Measurements from ENCODE around the gene STRN4.
"Not testable (repeated sequence)": the region's sequence is repeated elsewhere in the genome, so short reads cannot be mapped to it uniquely, and the experiment has no call there.

Gene STRN4

DNA sequence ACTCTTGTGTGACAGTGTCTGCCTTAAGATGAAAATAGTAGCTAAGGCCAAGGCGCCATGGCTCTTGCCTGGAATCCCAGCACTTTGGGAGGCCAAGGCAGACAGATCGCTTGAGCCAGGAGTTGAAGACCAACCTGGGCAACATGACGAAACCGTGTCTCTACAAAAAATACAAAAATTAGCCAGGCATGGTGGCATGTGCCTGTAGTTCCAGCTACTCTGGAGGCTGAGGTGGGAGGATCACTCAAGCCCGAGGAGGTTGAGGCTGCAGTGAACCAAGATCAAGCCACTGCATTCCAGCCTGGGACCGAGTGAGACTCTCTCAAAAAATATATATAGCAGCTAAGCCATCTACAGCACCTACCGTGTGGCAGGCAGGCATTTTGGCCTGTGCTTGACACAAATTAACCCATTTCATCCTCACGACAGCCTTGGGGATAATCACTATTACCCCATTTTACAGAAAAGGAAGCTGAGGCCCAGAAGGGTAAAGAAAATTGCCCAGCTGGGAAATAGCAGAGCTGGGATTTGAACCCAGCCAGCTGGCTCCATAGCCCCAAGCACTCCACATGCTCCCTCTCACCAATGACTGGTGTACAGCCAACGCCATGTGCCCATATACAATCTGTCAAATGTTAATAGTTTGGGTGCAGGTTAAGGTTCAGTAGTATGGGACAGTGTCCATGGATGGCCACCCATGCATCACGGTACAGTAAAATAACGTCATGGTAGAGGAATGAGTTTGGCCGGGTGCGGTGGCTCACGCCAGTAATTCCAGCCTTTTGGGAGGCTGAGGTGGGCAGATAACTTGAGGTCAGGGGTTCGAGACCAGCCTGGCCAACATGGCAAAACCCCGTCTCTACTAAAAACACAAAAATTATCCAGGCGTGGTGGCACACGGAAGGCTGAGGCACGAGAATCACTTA, 39.1 kb upstream of the STRN4 start:
- Histone ChIP-seq H3K4me1 (ENCODE audit: control insufficient read depth, insufficient read depth, low read length) (peaks cover 13% of the 10 kb centered on the region), H3K36me3 (ENCODE audit: control insufficient read depth, insufficient read depth, low read length) (peaks cover 51% of the 10 kb centered on the region), H3K9ac (ENCODE audit: low read depth, low read length) (peak overlapping the region; percentile 91), H3K27me3 (ENCODE audit: control insufficient read depth, insufficient read depth, low read length) (no peaks in the 10 kb centered on the region), H3K27ac (ENCODE audit: low read depth, low read length) (peak overlapping the region; percentile 90), H3K9me3 (ENCODE audit: control insufficient read depth, insufficient read depth, low read length) (no peaks in the 10 kb centered on the region), H3K4me3 (ENCODE audit: low read depth, low read length) (peak overlapping the region; percentile 80)

DNA sequence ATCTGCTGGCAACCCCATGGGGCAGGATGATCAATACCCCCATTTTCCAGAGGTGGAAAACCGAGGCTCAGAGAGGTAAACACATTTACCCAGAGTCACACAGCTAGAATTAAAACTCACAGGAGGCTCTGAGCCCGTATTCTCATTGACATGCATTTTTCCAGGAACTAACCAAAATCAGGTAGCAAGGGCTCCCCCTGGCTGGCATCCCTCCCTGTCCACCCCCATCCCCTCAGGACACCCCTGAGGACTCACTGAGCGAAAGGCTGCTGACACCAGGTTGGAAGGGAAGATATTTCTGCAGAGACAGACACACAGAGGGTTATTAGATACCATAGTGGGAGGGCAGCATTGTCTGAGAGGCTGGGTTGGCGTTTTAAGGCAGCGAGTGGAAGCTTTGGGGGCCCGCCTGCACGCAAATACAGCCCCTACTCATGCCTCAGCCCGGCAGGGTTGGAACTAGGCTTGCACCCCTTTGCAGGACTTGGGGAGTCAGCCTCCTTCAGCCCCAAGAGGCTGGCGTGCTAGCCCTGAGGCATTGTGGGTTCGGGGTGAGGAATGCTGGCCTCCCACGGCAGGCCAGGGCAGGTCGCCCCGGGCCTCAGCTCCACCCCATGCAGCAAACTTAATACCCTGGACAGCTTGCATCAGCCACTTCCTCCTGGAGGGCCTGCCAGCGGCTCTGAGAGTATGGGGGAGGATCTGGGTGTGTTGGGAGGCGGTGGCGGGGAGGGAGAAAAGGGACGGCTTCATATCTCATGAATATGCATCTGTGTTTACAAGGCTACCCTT, 38.2 kb upstream of the STRN4 start:
- H3K9me3 ChIP-seq (ENCODE audit: control insufficient read depth, insufficient read depth, low read length): no peaks in the 10 kb centered on the region
- H3K27ac ChIP-seq (ENCODE audit: low read depth, low read length): peak overlapping the region; percentile 90
- H3K4me1 ChIP-seq (ENCODE audit: control insufficient read depth, insufficient read depth, low read length): peaks cover 13% of the 10 kb centered on the region
- peak overlapping the region; percentile 91 for H3K9ac ChIP-seq (ENCODE audit: low read depth, low read length)
- peak overlapping the region; percentile 80 for H3K4me3 ChIP-seq (ENCODE audit: low read depth, low read length)
- H3K36me3 ChIP-seq (ENCODE audit: control insufficient read depth, insufficient read depth, low read length): peaks cover 58% of the 10 kb centered on the region
- H3K27me3 ChIP-seq (ENCODE audit: control insufficient read depth, insufficient read depth, low read length): no peaks in the 10 kb centered on the region

DNA sequence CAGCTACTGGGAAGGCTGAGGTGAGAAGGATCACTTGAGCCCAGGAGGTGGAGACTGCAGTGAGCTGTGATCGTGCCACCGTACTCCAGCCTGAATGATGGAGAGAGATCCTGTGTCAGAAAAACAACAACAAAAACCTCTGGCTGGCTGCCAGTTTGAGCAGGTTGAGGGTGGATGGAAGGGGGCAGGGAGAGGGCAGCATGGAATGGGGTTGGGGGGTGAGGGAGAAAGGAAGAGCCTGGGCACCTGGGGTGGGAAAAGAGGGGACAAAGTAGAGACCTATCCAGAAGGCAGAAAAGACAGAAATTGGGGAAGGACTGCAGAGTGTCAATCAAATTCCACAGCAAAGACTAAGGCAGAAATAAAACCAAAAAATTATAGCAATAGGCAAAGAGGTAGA, 37.4 kb upstream of the STRN4 start:
- Histone ChIP-seq H3K4me3 (ENCODE audit: low read depth, low read length) (peak overlapping the region; percentile 80), H3K4me1 (ENCODE audit: control insufficient read depth, insufficient read depth, low read length) (peaks cover 13% of the 10 kb centered on the region), H3K9ac (ENCODE audit: low read depth, low read length) (no peak overlapping the region), H3K9me3 (ENCODE audit: control insufficient read depth, insufficient read depth, low read length) (no peaks in the 10 kb centered on the region), H3K36me3 (ENCODE audit: control insufficient read depth, insufficient read depth, low read length) (peaks cover 64% of the 10 kb centered on the region), H3K27me3 (ENCODE audit: control insufficient read depth, insufficient read depth, low read length) (no peaks in the 10 kb centered on the region), H3K27ac (ENCODE audit: low read depth, low read length) (peak overlapping the region; percentile 90)

DNA sequence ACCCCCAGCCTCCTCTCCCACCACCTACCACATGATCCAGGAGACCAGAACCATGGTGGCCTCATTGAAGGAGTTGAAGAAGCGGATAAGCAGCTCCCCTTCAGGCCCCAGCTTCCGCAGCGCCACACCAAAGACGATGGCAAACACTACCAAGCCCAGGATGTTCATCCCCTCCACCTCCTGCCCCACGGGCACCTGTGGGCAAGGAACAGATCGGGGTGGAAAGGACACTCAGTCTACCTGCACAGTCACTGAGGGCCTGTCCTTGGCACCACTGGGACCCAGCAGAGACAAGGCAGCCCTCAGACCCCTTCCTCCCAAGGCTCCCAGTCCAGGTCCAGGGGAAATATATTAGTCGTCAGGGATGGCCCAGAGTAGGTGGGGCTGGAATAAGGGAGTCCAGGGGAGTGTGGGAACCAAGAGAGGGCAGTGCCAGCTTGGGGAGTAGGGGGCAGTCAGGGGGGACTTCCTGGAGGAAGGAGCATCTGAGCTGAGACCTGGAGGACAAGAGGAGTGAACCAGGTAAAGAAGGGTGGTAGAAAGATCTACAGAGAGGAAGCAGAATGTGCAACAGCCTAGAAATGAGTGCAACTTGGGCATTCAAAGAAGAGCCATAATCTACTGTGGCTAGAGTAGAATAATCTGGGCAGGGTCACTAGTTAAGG, 36.2 kb upstream of the STRN4 start:
- no peak overlapping the region for H3K4me3 ChIP-seq (ENCODE audit: low read depth, low read length)
- no peaks in the 10 kb centered on the region for H3K9me3 ChIP-seq (ENCODE audit: control insufficient read depth, insufficient read depth, low read length)
- H3K36me3 ChIP-seq (ENCODE audit: control insufficient read depth, insufficient read depth, low read length): peaks cover 76% of the 10 kb centered on the region
- peaks cover 13% of the 10 kb centered on the region for H3K4me1 ChIP-seq (ENCODE audit: control insufficient read depth, insufficient read depth, low read length)
- H3K9ac ChIP-seq (ENCODE audit: low read depth, low read length): no peak overlapping the region
- no peaks in the 10 kb centered on the region for H3K27me3 ChIP-seq (ENCODE audit: control insufficient read depth, insufficient read depth, low read length)
- no peak overlapping the region for H3K27ac ChIP-seq (ENCODE audit: low read depth, low read length)

DNA sequence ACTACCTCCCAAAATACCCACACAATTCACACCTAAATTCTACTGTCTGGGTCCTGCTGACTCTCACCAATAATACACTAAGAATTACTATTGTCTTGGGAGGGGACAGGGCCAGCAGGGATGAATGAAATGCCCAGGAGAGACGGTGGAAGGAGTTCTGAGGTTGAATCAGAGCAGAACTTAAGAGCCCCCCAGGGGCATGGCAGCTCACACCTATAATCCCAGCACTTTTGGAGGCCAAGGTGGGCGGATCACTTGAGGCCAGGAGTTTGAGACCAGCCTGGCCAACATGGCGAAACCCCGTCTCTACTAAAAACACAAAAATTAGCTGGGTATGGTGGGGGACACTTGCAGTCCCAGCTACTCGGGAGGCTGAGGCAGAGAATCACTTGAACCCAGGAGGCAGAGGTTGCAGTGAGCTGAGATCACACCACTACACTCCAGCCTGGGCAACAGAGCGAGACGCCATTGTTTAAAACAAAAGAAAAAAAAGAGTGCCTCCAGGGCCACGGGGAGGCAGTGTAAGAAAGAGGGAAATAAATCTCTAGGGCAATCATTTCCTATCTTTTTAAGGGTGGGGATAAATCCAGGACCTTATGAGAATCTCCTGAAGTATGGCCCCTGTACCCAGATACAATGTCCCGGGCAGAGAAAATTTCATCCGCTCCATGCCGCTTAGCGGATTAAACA, 31.9 kb upstream of the STRN4 start:
- H3K9ac ChIP-seq (ENCODE audit: low read depth, low read length); H3K4me3 ChIP-seq (ENCODE audit: low read depth, low read length); H3K4me1 ChIP-seq (ENCODE audit: control insufficient read depth, insufficient read depth, low read length); H3K27ac ChIP-seq (ENCODE audit: low read depth, low read length); H3K27me3 ChIP-seq (ENCODE audit: control insufficient read depth, insufficient read depth, low read length); H3K9me3 ChIP-seq (ENCODE audit: control insufficient read depth, insufficient read depth, low read length): not testable (repeated sequence)
- peaks cover 82% of the 10 kb centered on the region for H3K36me3 ChIP-seq (ENCODE audit: control insufficient read depth, insufficient read depth, low read length)

DNA sequence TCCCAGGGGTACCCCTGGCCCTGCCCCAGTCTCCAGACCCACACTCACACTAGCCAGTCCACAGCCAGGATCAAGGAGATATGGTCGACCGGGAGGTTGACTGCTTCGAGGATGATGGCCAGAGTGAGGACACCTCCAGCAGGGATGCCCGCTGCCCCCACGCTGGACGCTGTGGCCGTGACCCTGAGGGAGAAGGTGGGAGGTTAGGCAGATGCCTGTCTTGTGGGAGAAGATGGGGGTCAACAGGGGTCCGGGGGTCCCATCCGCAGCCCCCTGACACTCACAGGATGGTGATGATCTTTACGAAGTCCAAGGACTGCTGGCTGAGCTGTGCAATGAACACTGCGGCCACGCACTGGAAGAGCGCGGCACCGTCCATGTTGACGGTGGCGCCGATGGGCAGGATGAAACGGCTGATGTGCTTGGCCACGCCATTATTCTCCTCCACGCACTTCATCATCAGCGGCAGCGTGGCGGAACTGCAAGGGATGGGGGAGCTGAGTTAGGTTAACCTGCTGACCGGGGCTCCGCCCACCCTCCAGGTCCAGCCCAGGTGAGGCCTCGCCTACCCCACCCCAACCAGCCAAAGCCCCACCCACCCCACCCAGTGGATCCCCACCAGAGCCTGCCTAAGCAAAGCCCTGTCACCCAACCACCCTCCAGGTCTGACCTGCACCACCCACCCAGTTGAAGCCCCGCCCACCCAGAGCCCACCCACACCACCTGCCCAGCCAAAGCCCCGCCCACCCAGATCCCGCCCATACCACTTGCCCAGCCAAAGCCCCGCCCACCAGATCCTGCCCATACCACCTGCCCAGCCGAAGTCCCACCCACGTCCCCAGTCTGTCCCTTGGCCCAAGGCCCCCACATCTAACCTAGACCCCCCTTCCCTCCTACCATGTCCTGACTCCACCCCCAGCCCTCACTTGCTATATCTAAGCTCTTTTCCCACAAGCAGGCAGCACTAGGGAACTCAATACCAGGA, 31.0 kb upstream of the STRN4 start:
- Histone ChIP-seq H3K36me3 (ENCODE audit: control insufficient read depth, insufficient read depth, low read length) (peaks cover 73% of the 10 kb centered on the region), H3K9ac (ENCODE audit: low read depth, low read length) (no peak overlapping the region), H3K9me3 (ENCODE audit: control insufficient read depth, insufficient read depth, low read length) (no peaks in the 10 kb centered on the region), H3K27me3 (ENCODE audit: control insufficient read depth, insufficient read depth, low read length) (no peaks in the 10 kb centered on the region), H3K4me3 (ENCODE audit: low read depth, low read length) (no peak overlapping the region), H3K4me1 (ENCODE audit: control insufficient read depth, insufficient read depth, low read length) (no peaks in the 10 kb centered on the region), H3K27ac (ENCODE audit: low read depth, low read length) (no peak overlapping the region)

DNA sequence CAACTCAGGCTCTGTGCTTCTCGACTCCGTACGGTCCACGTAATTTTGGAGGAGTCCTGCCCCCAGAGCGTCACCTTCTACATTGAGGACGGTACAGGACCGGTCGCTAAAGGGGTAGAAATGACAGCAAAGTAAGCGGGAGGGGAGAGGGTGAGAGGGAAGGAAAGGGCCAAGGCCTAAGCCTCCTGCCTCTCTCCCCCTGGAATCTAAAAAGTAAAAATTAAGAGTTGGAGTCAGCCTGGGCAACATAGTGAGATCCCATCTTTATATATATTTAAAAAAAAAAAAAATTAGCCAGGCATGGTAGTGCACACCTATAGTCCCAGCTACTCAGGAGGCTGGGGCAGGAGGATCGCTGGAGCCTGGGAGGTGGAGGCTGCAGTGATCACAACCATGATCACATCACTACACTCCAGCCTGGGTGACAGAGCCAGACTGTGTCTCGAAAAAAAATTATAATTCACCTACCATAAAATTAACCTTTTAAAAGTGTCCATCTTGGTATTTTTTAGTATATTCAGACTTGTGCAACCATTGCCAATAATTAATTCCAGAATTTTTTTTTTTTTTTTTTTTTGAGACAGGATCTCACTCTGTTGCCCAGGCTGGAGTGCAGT, 29.5 kb upstream of the STRN4 start:
- no peaks in the 10 kb centered on the region for H3K27me3 ChIP-seq (ENCODE audit: control insufficient read depth, insufficient read depth, low read length)
- H3K4me1 ChIP-seq (ENCODE audit: control insufficient read depth, insufficient read depth, low read length): no peaks in the 10 kb centered on the region
- H3K4me3 ChIP-seq (ENCODE audit: low read depth, low read length): no peak overlapping the region
- H3K27ac ChIP-seq (ENCODE audit: low read depth, low read length): no peak overlapping the region
- H3K9me3 ChIP-seq (ENCODE audit: control insufficient read depth, insufficient read depth, low read length): no peaks in the 10 kb centered on the region
- H3K36me3 ChIP-seq (ENCODE audit: control insufficient read depth, insufficient read depth, low read length): peaks cover 59% of the 10 kb centered on the region
- H3K9ac ChIP-seq (ENCODE audit: low read depth, low read length): no peak overlapping the region

DNA sequence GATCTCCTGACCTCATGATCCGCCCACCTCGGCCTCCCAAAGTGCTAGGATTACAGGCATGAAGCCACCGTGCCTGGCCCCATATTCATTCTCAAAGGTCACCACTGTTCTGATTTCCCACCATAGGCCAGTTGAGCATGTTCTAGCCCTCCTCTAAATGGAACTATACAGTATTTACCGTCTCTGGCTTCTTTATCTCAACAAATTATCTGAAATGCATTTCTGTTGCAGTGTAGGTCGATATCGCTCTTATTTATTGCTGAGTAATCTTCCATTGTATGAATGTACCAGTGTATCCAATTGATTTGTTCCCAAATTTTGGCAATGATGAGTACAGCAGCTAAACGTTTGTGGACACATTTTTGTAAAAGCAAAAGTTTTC, 26.8 kb upstream of the STRN4 start:
- H3K9me3 ChIP-seq (ENCODE audit: control insufficient read depth, insufficient read depth, low read length): no peaks in the 10 kb centered on the region
- peaks cover 36% of the 10 kb centered on the region for H3K36me3 ChIP-seq (ENCODE audit: control insufficient read depth, insufficient read depth, low read length)
- H3K27ac ChIP-seq (ENCODE audit: low read depth, low read length): no peak overlapping the region
- H3K9ac ChIP-seq (ENCODE audit: low read depth, low read length): no peak overlapping the region
- no peaks in the 10 kb centered on the region for H3K4me1 ChIP-seq (ENCODE audit: control insufficient read depth, insufficient read depth, low read length)
- H3K4me3 ChIP-seq (ENCODE audit: low read depth, low read length): no peak overlapping the region
- no peaks in the 10 kb centered on the region for H3K27me3 ChIP-seq (ENCODE audit: control insufficient read depth, insufficient read depth, low read length)

DNA sequence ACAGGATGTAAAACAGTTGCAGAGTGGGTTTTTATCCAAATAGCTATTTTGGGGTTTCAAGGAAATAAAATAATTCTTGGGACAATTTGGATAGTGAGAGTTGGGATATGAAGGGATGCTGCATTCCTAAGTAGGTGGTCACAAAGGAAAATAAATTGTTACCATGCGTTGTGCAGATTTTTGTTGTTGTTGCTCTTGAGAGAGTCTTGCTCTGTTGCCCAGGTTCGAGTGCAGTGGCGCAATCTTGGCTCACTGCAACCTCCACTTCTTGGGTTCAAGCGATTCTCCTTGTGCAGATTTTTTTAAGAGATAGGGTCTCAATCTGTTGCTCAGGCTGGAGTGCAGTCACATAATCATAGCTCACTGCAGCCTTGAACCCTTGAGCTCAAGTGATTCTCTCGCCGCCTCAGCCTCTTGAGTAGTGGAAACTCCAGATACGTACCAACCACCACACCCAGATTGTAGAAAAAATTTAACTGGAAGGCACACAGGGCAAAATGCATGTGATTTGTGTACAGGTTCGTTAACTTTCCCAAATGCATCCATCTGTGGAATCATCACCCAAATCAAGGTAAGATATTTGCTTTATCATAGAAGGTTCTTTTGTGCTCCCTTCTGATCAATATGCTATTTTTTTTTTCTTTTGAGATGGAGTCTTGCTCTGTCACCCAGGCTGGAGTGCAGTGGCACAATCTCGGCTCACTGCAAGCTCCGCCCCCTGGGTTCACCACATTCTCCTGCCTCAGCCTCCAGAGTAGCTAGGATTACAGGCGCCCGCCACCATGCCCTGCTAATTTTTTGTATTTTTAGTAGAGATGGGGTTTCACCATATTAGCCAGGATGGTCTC, 26.1 kb upstream of the STRN4 start:
- H3K27ac ChIP-seq (ENCODE audit: low read depth, low read length): no peak overlapping the region
- H3K4me1 ChIP-seq (ENCODE audit: control insufficient read depth, insufficient read depth, low read length): no peaks in the 10 kb centered on the region
- no peak overlapping the region for H3K4me3 ChIP-seq (ENCODE audit: low read depth, low read length)
- H3K27me3 ChIP-seq (ENCODE audit: control insufficient read depth, insufficient read depth, low read length): no peaks in the 10 kb centered on the region
- H3K9me3 ChIP-seq (ENCODE audit: control insufficient read depth, insufficient read depth, low read length): no peaks in the 10 kb centered on the region
- peaks cover 31% of the 10 kb centered on the region for H3K36me3 ChIP-seq (ENCODE audit: control insufficient read depth, insufficient read depth, low read length)
- no peak overlapping the region for H3K9ac ChIP-seq (ENCODE audit: low read depth, low read length)
